Stimulated activated naive CD8-positive, alpha-beta T cell treated with anti-CD3 and anti-CD28 coated beads, Interleukin-15, Interleukin-2, amounts not matched to agents 100 U/mL and 50 U/mL, for 24 hours (primary cell): ENCODE measurements around the gene SPECC1.
"Not testable (repeated sequence)": the region's sequence is repeated elsewhere in the genome, so short reads cannot be mapped to it uniquely, and the experiment has no call there.

Experiments used
- ATAC-seq: fragments of 150-1000 bp; cut with Tn5 transposase; one replicate; pipeline ENCODE4 v1.10.0; 2021
- DNase-seq: peaks from one replicate; pipeline ENCODE4 v3.0.0; 2021

The SPECC1 gene

GRCh38 chr17:20174588-20175265, 165.6 kb downstream of the SPECC1 start:
- DNase-seq (no peak), ATAC-seq (no peak)

GRCh38 chr17:20179041-20179440, 169.9 kb downstream of the SPECC1 start:
- DNase-seq (no peak), ATAC-seq (no peak)

GRCh38 chr17:20180661-20181060, 171.5 kb downstream of the SPECC1 start:
- ATAC-seq: no peak
- DNase-seq: no peak

- ATAC-seq (no peak), DNase-seq (no peak)
Observed at GRCh38 chr17:20184181-20184580, 175.0 kb downstream of the SPECC1 start.

GRCh38 chr17:20184977-20185619, 175.9 kb downstream of the SPECC1 start:
- ATAC-seq: no peak

GRCh38 chr17:20187049-20187448, 177.9 kb downstream of the SPECC1 start:
- no peak for DNase-seq
- no peak for ATAC-seq

More at GRCh38 chr17:20184977-20185619, 175.9 kb downstream of the SPECC1 start:
- no peak for DNase-seq

- ATAC-seq: no peak
Observed at GRCh38 chr17:20189302-20189701, 180.1 kb downstream of the SPECC1 start.

GRCh38 chr17:20189979-20190378, 180.8 kb downstream of the SPECC1 start:
- ATAC-seq: no peak
- DNase-seq: no peak

More at GRCh38 chr17:20189302-20189701, 180.1 kb downstream of the SPECC1 start:
- DNase-seq: no peak

- ATAC-seq: no peak
- DNase-seq: no peak
Observed at GRCh38 chr17:20190605-20191004, 181.4 kb downstream of the SPECC1 start.

GRCh38 chr17:20191056-20191455, 181.9 kb downstream of the SPECC1 start:
- no peak for DNase-seq
- ATAC-seq: no peak

GRCh38 chr17:20196286-20196685, 187.1 kb downstream of the SPECC1 start:
- DNase-seq, ATAC-seq: not testable (repeated sequence)

GRCh38 chr17:20197272-20197926, 188.2 kb downstream of the SPECC1 start:
- DNase-seq (no peak), ATAC-seq (no peak)

GRCh38 chr17:20200016-20200795, 191.0 kb downstream of the SPECC1 start:
- ATAC-seq: no peak
- DNase-seq: no peak

GRCh38 chr17:20200865-20201458, 191.8 kb downstream of the SPECC1 start:
- no peak for ATAC-seq
- no peak for DNase-seq

GRCh38 chr17:20202141-20202621, 193.0 kb downstream of the SPECC1 start:
- ATAC-seq (no peak), DNase-seq (no peak)

- ATAC-seq (no peak), DNase-seq (no peak)
Observed at GRCh38 chr17:20203018-20203417, 193.9 kb downstream of the SPECC1 start.

- DNase-seq: no peak
- ATAC-seq: no peak
Observed at GRCh38 chr17:20203761-20204263, 194.7 kb downstream of the SPECC1 start.

GRCh38 chr17:20205609-20206008, 196.4 kb downstream of the SPECC1 start:
- ATAC-seq: no peak
- no peak for DNase-seq

GRCh38 chr17:20206068-20206467, 196.9 kb downstream of the SPECC1 start:
- DNase-seq (peak; percentile 38), ATAC-seq (peak; percentile 77)

GRCh38 chr17:20206591-20206990, 197.4 kb downstream of the SPECC1 start:
- no peak for DNase-seq
- no peak for ATAC-seq

GRCh38 chr17:20207262-20207985, 198.3 kb downstream of the SPECC1 start:
- ATAC-seq (no peak), DNase-seq (no peak)
